Keratinocyte (primary cell): Measurements from ENCODE around the gene HS3ST3A1. TPM values are rescaled to one million over a fixed set of nuclear protein-coding genes. Genes with fewer than 3 reads are reported as not detected.

Experiments
- DNase-seq: peaks from one replicate; pipeline ENCODE4 v3.0.0-alpha.2; 2011; ENCODE audit warnings: low read depth, missing footprints, low spot score
- FAIRE-seq: peaks from 2 replicates; lab custom pipeline; 2011; peaks lifted over from hg19 to GRCh38; lab: Jason Lieb, UNC
- H2AFZ ChIP-seq: 2 replicates; pipeline ENCODE4 v1.6.0; 2012; ENCODE audit warnings: low read length, control low read depth, inconsistent platforms; ENCODE audit not compliant: control insufficient read depth
- H3K27ac ChIP-seq: 2 replicates; pipeline ENCODE4 v1.5.1; 2011; ENCODE audit warnings: low read length; ENCODE audit not compliant: control insufficient read depth, insufficient read depth
- H3K27me3 ChIP-seq: 3 replicates; pipeline ENCODE4 v1.6.0; 2011; ENCODE audit warnings: low read length; ENCODE audit not compliant: control insufficient read depth, insufficient read depth; ENCODE audit errors: extremely low read depth
- H3K36me3 ChIP-seq, 2 experiments: 2 replicates in 1 of 2; 3 replicates in 1 of 2; pipeline ENCODE4 v1.5.1; 2011; ENCODE audit warnings: low read length in 2 of 2, mild to moderate bottlenecking in 1 of 2; ENCODE audit not compliant: control insufficient read depth in 2 of 2, insufficient read depth in 2 of 2; ENCODE audit errors: extremely low read depth in 1 of 2
- H3K4me1 ChIP-seq: 3 replicates; pipeline ENCODE4 v1.5.1; 2011; ENCODE audit warnings: low read length; ENCODE audit not compliant: control insufficient read depth, insufficient read depth; ENCODE audit errors: extremely low read depth
- H3K4me2 ChIP-seq: 3 replicates; pipeline ENCODE4 v1.6.0; 2011; ENCODE audit warnings: low read depth, low read length; ENCODE audit not compliant: control insufficient read depth, insufficient read depth; ENCODE audit errors: extremely low read depth
- H3K4me3 ChIP-seq, 3 experiments: fragments of 200-600 bp in 1 of 3; sonication (generic) in 1 of 3; 2 replicates in 2 of 3; 3 replicates in 1 of 3; pipeline ENCODE4 v1.5.1; 2011 to 2016; ENCODE audit warnings: low read length in 3 of 3, mild to moderate bottlenecking in 3 of 3, control low read depth in 2 of 3, inconsistent platforms in 1 of 3, low read depth in 1 of 3, mixed read lengths in 1 of 3, mixed run types in 1 of 3, moderate library complexity in 1 of 3; ENCODE audit not compliant: control insufficient read depth in 2 of 3, insufficient read depth in 2 of 3; ENCODE audit errors: extremely low read depth in 1 of 3
- H3K79me2 ChIP-seq: 2 replicates; pipeline ENCODE4 v1.6.0; 2012; ENCODE audit warnings: low read length; ENCODE audit not compliant: control insufficient read depth, insufficient read depth
- H3K9ac ChIP-seq: 3 replicates; pipeline ENCODE4 v1.6.0; 2011; ENCODE audit warnings: low read length; ENCODE audit not compliant: control insufficient read depth, insufficient read depth; ENCODE audit errors: extremely low read depth
- H3K9me1 ChIP-seq: 3 replicates; pipeline ENCODE4 v1.6.0; 2011; ENCODE audit warnings: low read length; ENCODE audit not compliant: control insufficient read depth, insufficient read depth; ENCODE audit errors: extremely low read depth
- H3K9me3 ChIP-seq: 2 replicates; pipeline ENCODE4 v1.5.1; 2012; ENCODE audit warnings: low read depth, low read length; ENCODE audit not compliant: control insufficient read depth
- H4K20me1 ChIP-seq: 3 replicates; pipeline ENCODE4 v1.6.0; 2011; ENCODE audit warnings: low read length; ENCODE audit not compliant: control insufficient read depth, insufficient read depth; ENCODE audit errors: extremely low read depth
- CTCF ChIP-seq, 3 experiments: IDR thresholded peaks in 1 of 3; conservative IDR thresholded peaks in 1 of 3; optimal IDR thresholded peaks in 1 of 3; 2 replicates in 2 of 3; 3 replicates in 1 of 3; pipeline versions ENCODE3 to v1.5.1; 2011; ENCODE audit warnings: low read length in 3 of 3, mild to moderate bottlenecking in 3 of 3, moderate library complexity in 2 of 3, control low read depth in 1 of 3, inconsistent platforms in 1 of 3; ENCODE audit not compliant: insufficient read depth in 2 of 3; ENCODE audit errors: extremely low read depth in 1 of 3
- EZH2 ChIP-seq: IDR thresholded peaks from one replicate; pipeline ENCODE4 v1.6.1; 2012; ENCODE audit warnings: inconsistent platforms, mild to moderate bottlenecking, low read length, moderate library complexity
- dilution Hi-C: fragments of 300-500 bp; cut with MboI; formaldehyde crosslinking; loops from one replicate; pipeline ENCODE4 v1.7.0; 2020; ENCODE audit warnings: low sequenced_read_pairs; ENCODE audit not compliant: extremely low pct_ligation_motif_present
- polyA plus RNA-seq, 5 experiments: library from polyadenylated mRNA; depleted of rRNA in 3 of 5; stranded (reverse) in 3 of 5; stranded (forward) in 1 of 5; unstranded in 1 of 5; fragments of >200 nt; gene quantifications; 1 replicate in 1 of 5; 2 replicates in 3 of 5; 3 replicates in 1 of 5; pipeline versions ENCODE4 v1.2.1 to v1.2.3, GENCODE V29; 2011 to 2012; ENCODE audit warnings: missing spikeins in 2 of 5, low read depth in 1 of 5, low replicate concordance in 1 of 5

HS3ST3A1 gene
- polyA plus RNA-seq, 1 donor (not counting 4 experiments of a cell fraction or from before 2014, with no cell fraction given): 0.04 TPM

GRCh38 chr17:13513039-13513405 lies 88.7 kb downstream of the HS3ST3A1 start:
- Histone ChIP-seq H3K9ac (no peak overlapping the region), H3K9me3 (no peaks in the 10 kb centered on the region), H4K20me1 (no peaks in the 10 kb centered on the region), H3K36me3 (no peaks in the 10 kb centered on the region), H2AFZ (no peak overlapping the region), H3K4me3 (no peak overlapping the region), H3K79me2 (no peaks in the 10 kb centered on the region), H3K4me2 (no peak overlapping the region), H3K4me1 (no peaks in the 10 kb centered on the region), H3K27me3 (no peaks in the 10 kb centered on the region), H3K27ac (no peak overlapping the region), H3K9me1 (no peaks in the 10 kb centered on the region)
- dilution Hi-C loops: no loop called here
- FAIRE-seq (no peak), DNase-seq (no peak)
- TF ChIP-seq EZH2 (no peak), CTCF (optimal IDR thresholded peaks at IDR 0.05 in 1 of 3, IDR thresholded peaks at IDR 0.05 in 1 of 3, conservative IDR thresholded peaks at IDR 0.05 in 1 of 3; ENCODE audit: extremely low read depth in 1 of 3, insufficient read depth in 2 of 3, low read length in 3 of 3) (no peak)

GRCh38 chr17:13510062-13510461 lies 91.7 kb downstream of the HS3ST3A1 start:
- DNase-seq (no peak), FAIRE-seq (no peak)
- H4K20me1 ChIP-seq: no peaks in the 10 kb centered on the region
- no peaks in the 10 kb centered on the region for H3K27me3 ChIP-seq
- no peaks in the 10 kb centered on the region for H3K79me2 ChIP-seq
- no peak for TF ChIP-seq CTCF (optimal IDR thresholded peaks at IDR 0.05 in 1 of 3, IDR thresholded peaks at IDR 0.05 in 1 of 3, conservative IDR thresholded peaks at IDR 0.05 in 1 of 3; ENCODE audit: extremely low read depth in 1 of 3, insufficient read depth in 2 of 3, low read length in 3 of 3)
- TF ChIP-seq EZH2: no peak
- no peak overlapping the region for H3K9ac ChIP-seq
- no peak overlapping the region for H3K27ac ChIP-seq
- no peak overlapping the region for H3K4me2 ChIP-seq
- H3K4me1 ChIP-seq: no peaks in the 10 kb centered on the region
- no peaks in the 10 kb centered on the region for H3K9me3 ChIP-seq
- dilution Hi-C loops: no loop called here
- H3K4me3 ChIP-seq: no peak overlapping the region
- no peak overlapping the region for H2AFZ ChIP-seq
- H3K9me1 ChIP-seq: no peaks in the 10 kb centered on the region
- no peaks in the 10 kb centered on the region for H3K36me3 ChIP-seq
